SK-N-SH treated with all-trans-retinoic acid at 6 μM for 48 hours (cell line): ENCODE data around the gene LPIN2.

Experiments used
- CSDC2 ChIP-seq: fragments of 250-450 bp; sonication (Bioruptor Pico); IDR thresholded peaks from 2 replicates; pipeline ENCODE4 v1.5.0; 2020; ENCODE audit warnings: mild to moderate bottlenecking, moderate library complexity
- GLIS3 ChIP-seq: fragments of 250-450 bp; sonication (Bioruptor Pico); IDR thresholded peaks from 2 replicates; pipeline ENCODE4 v1.5.0; 2020; ENCODE audit warnings: mild to moderate bottlenecking, moderate library complexity
- TOX ChIP-seq: fragments of 250-450 bp; sonication (Bioruptor Pico); IDR thresholded peaks from 2 replicates; pipeline ENCODE4 v1.8.0; 2021; ENCODE audit warnings: mild to moderate bottlenecking, moderate library complexity, borderline replicate concordance
- ZFP3 ChIP-seq: fragments of 250-450 bp; sonication (Bioruptor Pico); IDR thresholded peaks from 2 replicates; pipeline ENCODE4 v1.5.0; 2020; ENCODE audit warnings: mild to moderate bottlenecking, moderate library complexity
- ZFP30 ChIP-seq: fragments of 450-650 bp; formaldehyde crosslinking; IDR thresholded peaks from 2 replicates; pipeline ENCODE4 v1.5.0; 2022; ENCODE audit warnings: mild to moderate bottlenecking, moderate library complexity
- ZNF70 ChIP-seq: fragments of 450-650 bp; formaldehyde crosslinking; IDR thresholded peaks from 2 replicates; pipeline ENCODE4 v1.5.0; 2020; ENCODE audit warnings: mild to moderate bottlenecking, moderate library complexity
- ZNF8 ChIP-seq: fragments of 450-650 bp; formaldehyde crosslinking; IDR thresholded peaks from 2 replicates; pipeline ENCODE4 v1.5.0; 2020; ENCODE audit warnings: mild to moderate bottlenecking, moderate library complexity

- TF ChIP-seq ZFP3 (CRISPR knock-in tag) (no peak), ZNF70 (CRISPR knock-in tag) (no peak), TOX (CRISPR knock-in tag) (no peak), ZFP30 (CRISPR knock-in tag) (no peak), ZNF8 (CRISPR knock-in tag) (no peak), CSDC2 (no peak), GLIS3 (no peak)
Measured at GRCh38 chr18:3058328-3059191, 45.6 kb upstream of the LPIN2 start.
